HepG2 (cell line): Measurements from ENCODE around the gene STS. TPM values are rescaled to one million over a fixed set of nuclear protein-coding genes. Genes with fewer than 3 reads are reported as not detected.

Experiments used
- ATAC-seq: fragments of 200-7000 bp; cut with Tn5 transposase; 3 replicates; pipeline ENCODE4 v1.9.1; 2020; ENCODE audit warnings: mild to moderate bottlenecking, moderate library complexity
- BruUV-seq: library from RNA; stranded (reverse); fragments of 400-500 nt; replicated peaks from 2 replicates; lab custom pipeline; 2021; lab: Mats Ljungman, UMichigan
- CTCF ChIA-PET: fragments of 300-600 bp; formaldehyde crosslinking; extraction: SDS; loops from one replicate; lab custom pipeline; 2021; ENCODE audit warnings: low total read pairs, inconsistent platforms, low intra/inter-chr PET ratio; lab: Yijun Ruan, JAX
- POLR2A ChIA-PET: fragments of 350-600 bp; sonication (Branson Sonifier 250); formaldehyde crosslinking; loops from one replicate; lab custom pipeline; 2020; ENCODE audit warnings: antibody characterized with exemption, inconsistent platforms; lab: Yijun Ruan, JAX
- DNase-seq: peaks from one replicate; pipeline ENCODE4 v3.0.0-alpha.2; 2015; ENCODE audit warnings: low spot score
- FAIRE-seq: peaks from 3 replicates; lab custom pipeline; 2011; peaks lifted over from hg19 to GRCh38; lab: Jason Lieb, UNC
- H2AFZ ChIP-seq: one replicate; pipeline ENCODE4 v1.6.1; 2011; ENCODE audit warnings: low read length, inconsistent platforms
- H3K27ac ChIP-seq: fragments of 300-600 bp; 3 replicates; pipeline ENCODE4 v1.8.0; 2011; ENCODE audit warnings: mixed run types, mild to moderate bottlenecking, mixed read lengths, low read length, inconsistent platforms; ENCODE audit not compliant: insufficient read depth; ENCODE audit errors: extremely low read length
- H3K27me3 ChIP-seq, 2 experiments: fragments of 200-600 bp in 1 of 2; 2 replicates in 1 of 2; 3 replicates in 1 of 2; pipeline versions ENCODE4 v1.6.0 to v1.8.0; 2011; ENCODE audit warnings: low read length in 2 of 2, mild to moderate bottlenecking in 2 of 2, moderate library complexity in 2 of 2, inconsistent platforms in 1 of 2; ENCODE audit not compliant: insufficient read depth in 2 of 2, control insufficient read depth in 1 of 2
- H3K36me3 ChIP-seq, 2 experiments: fragments of 200-600 bp in 1 of 2; replicated peaks in 1 of 2; 2 replicates in 1 of 2; 3 replicates in 1 of 2; pipeline versions ENCODE4 v1.5.1 to v1.8.0; 2011; ENCODE audit warnings: low read length in 2 of 2, inconsistent platforms in 1 of 2; ENCODE audit not compliant: insufficient read depth in 2 of 2, control insufficient read depth in 1 of 2
- H3K4me1 ChIP-seq: 2 replicates; pipeline ENCODE4 v1.5.1; 2012; ENCODE audit warnings: low read length, inconsistent platforms; ENCODE audit not compliant: insufficient read depth
- H3K4me2 ChIP-seq: 2 replicates; pipeline ENCODE4 v1.6.0; 2011; ENCODE audit warnings: low read depth, low read length, inconsistent platforms
- H3K4me3 ChIP-seq, 3 experiments: fragments of 200-600 bp in 1 of 3; sonication (generic), shearing (Covaris generic) in 1 of 3; replicated peaks in 1 of 3; 2 replicates each; pipeline ENCODE4 v1.5.1; 2011 to 2016; ENCODE audit warnings: low read length in 3 of 3, inconsistent platforms in 2 of 3, low read depth in 2 of 3, mild to moderate bottlenecking in 2 of 3, control low read depth in 1 of 3, mixed read lengths in 1 of 3; ENCODE audit not compliant: insufficient read depth in 1 of 3
- H3K79me2 ChIP-seq: one replicate; pipeline ENCODE4 v1.6.1; 2011; ENCODE audit warnings: low read length, inconsistent platforms; ENCODE audit not compliant: insufficient read depth
- H3K9ac ChIP-seq: 2 replicates; pipeline ENCODE4 v1.6.0; 2011; ENCODE audit warnings: mild to moderate bottlenecking, low read depth, low read length, inconsistent platforms; ENCODE audit not compliant: insufficient read depth
- H3K9me3 ChIP-seq: 2 replicates; pipeline ENCODE4 v1.5.1; 2012; ENCODE audit warnings: mild to moderate bottlenecking, low read length
- H4K20me1 ChIP-seq: 2 replicates; pipeline ENCODE4 v1.6.0; 2011; ENCODE audit warnings: inconsistent platforms, mild to moderate bottlenecking, low read length, moderate library complexity; ENCODE audit not compliant: insufficient read depth
- CTCF ChIP-seq: sonication (generic); formaldehyde crosslinking; IDR thresholded peaks from 2 replicates; pipeline ENCODE4 v1.5.0; 2020; ENCODE audit warnings: mild to moderate bottlenecking, missing genetic modification reagents, moderate library complexity
- FIP1L1 ChIP-seq: fragments of 200-400 bp; formaldehyde crosslinking; IDR thresholded peaks from 2 replicates; pipeline ENCODE4 v1.6.1; 2018; ENCODE audit warnings: low read depth, mild to moderate bottlenecking, low read length, moderate library complexity, borderline replicate concordance; ENCODE audit not compliant: insufficient read depth
- HNF4A ChIP-seq: sonication (generic); formaldehyde crosslinking; IDR thresholded peaks from 2 replicates; pipeline ENCODE4 v1.4.0; 2020; ENCODE audit warnings: missing genetic modification reagents
- MAFK ChIP-seq, 2 experiments: IDR thresholded peaks in 1 of 2; conservative IDR thresholded peaks in 1 of 2; 2 replicates each; pipeline ENCODE4 v1.6.1; 2011; ENCODE audit warnings: improper control_type of control experiment in 2 of 2, low read length in 2 of 2
- NCOA2 ChIP-seq: sonication (generic); formaldehyde crosslinking; IDR thresholded peaks from 2 replicates; pipeline ENCODE4 v1.8.0; 2022; ENCODE audit warnings: inconsistent platforms
- SMC3 ChIP-seq: IDR thresholded peaks from 2 replicates; pipeline ENCODE4 v1.6.1; 2011; ENCODE audit warnings: low read length, improper control_type of control experiment
- SP1 ChIP-seq, 2 experiments: fragments of 450-650 bp in 1 of 2; sonication (generic) in 1 of 2; formaldehyde crosslinking in 1 of 2; IDR thresholded peaks; 2 replicates each; pipeline versions ENCODE4 v1.4.0 to v1.6.1; 2016 to 2020; ENCODE audit warnings: missing genetic modification reagents in 1 of 2
- STAG1 ChIP-seq: sonication (generic); formaldehyde crosslinking; IDR thresholded peaks from 2 replicates; pipeline ENCODE4 v1.4.0; 2020; ENCODE audit warnings: missing genetic modification reagents
- TEAD3 ChIP-seq: optimal IDR thresholded peaks from 2 replicates; pipeline ENCODE3; 2016; ENCODE audit warnings: borderline replicate concordance
- ZMYM4 ChIP-seq: sonication (generic); formaldehyde crosslinking; IDR thresholded peaks from 2 replicates; pipeline ENCODE4 v1.8.1; 2023; ENCODE audit warnings: mild to moderate bottlenecking, missing genetic modification reagents
- ZNF572 ChIP-seq: sonication (generic); formaldehyde crosslinking; IDR thresholded peaks from 2 replicates; pipeline ENCODE4 v1.5.1; 2020; ENCODE audit warnings: mild to moderate bottlenecking, missing genetic modification reagents
- WGBS: methylation state at CpG from one replicate; pipeline ENCODE4 v1.1.6; 2017; ENCODE audit warnings: low lambda C conversion rate; 5-methylcytosine and 5-hydroxymethylcytosine counted together
- in situ Hi-C: cut with HindIII; loops from 2 replicates; pipeline ENCODE4 v1.10.0; 2017; ENCODE audit warnings: low pct_unique_long_range_greater_than_20kb; ENCODE audit not compliant: extremely low pct_ligation_motif_present
- intact Hi-C: fragments of 100-400 bp; cut with micrococcal nuclease; formaldehyde crosslinking; loops from one replicate; pipeline ENCODE4 v1.10.0; 2022; ENCODE audit not compliant: unreplicated experiment
- polyA plus RNA-seq, 8 experiments: library from polyadenylated mRNA; depleted of rRNA in 3 of 8; stranded (reverse) in 7 of 8; unstranded in 1 of 8; fragments of >200 nt; fragmentation: Illumina TruSeq in 4 of 8; extraction: Trizol in 4 of 8; gene quantifications; 2 replicates each; pipeline versions ENCODE4 v1.2.1 to v1.2.3, GENCODE V29; 2011 to 2016; ENCODE audit warnings: low read depth in 4 of 8, missing spikeins in 1 of 8, mixed read lengths in 1 of 8; ENCODE audit not compliant: insufficient read depth in 1 of 8
- total RNA-seq, 5 experiments: library from RNA; depleted of rRNA; stranded (reverse); fragments of >200 nt; fragmentation: Illumina TruSeq; extraction: Trizol; gene quantifications; 2 replicates each; pipeline ENCODE4 v1.2.3, GENCODE V29; 2016; ENCODE audit warnings: low read depth in 1 of 5

STS gene
- total and polyA plus RNA-seq, 2 of the 13 experiments (the other 11 are each of a cell fraction or from before 2014, with no cell fraction given) = 0.87 to 1.5 TPM

- Histone ChIP-seq H3K27ac (peak overlapping the region; percentile 20), H3K27me3 (no peaks in the 10 kb centered on the region), H3K9ac (no peak overlapping the region), H3K4me1 (peaks cover 25% of the 10 kb centered on the region), H2AFZ (no peak overlapping the region), H3K79me2 (peaks cover 1% of the 10 kb centered on the region), H3K4me3 (no peak overlapping the region), H3K4me2 (peak overlapping the region; percentile 45), H3K9me3 (no peaks in the 10 kb centered on the region), H3K36me3 (no peaks in the 10 kb centered on the region), H4K20me1 (no peaks in the 10 kb centered on the region)
- in situ Hi-C loops = no loop called here
- TF ChIP-seq ZMYM4 (CRISPR knock-in tag) (peak; percentile 42; the same call in 1 of the 2 replicates), HNF4A (peak; percentile 26; the same call in 1 of the 2 replicates), MAFK (conservative IDR thresholded peaks at IDR 0.05 in 1 of 2, IDR thresholded peaks at IDR 0.05 in 1 of 2; ENCODE audit: low read length in 2 of 2) (peak in 1 of 2 experiments; percentile 43; a peak in 1 of 4 replicates), SP1 (IDR thresholded peaks at IDR 0.05) (no peak), SP1 (CRISPR knock-in tag; IDR thresholded peaks at IDR 0.05) (no peak), CTCF (CRISPR knock-in tag) (peak; percentile 61), FIP1L1 (no peak), STAG1 (peak; percentile 46), NCOA2 (CRISPR knock-in tag) (0 out of 2 replicates have a peak, but pooled peaks have one; percentile 8), TEAD3 (CRISPR knock-in tag) (peak; percentile 75), SMC3 (peak; percentile 41; the same call in 1 of the 2 replicates), ZNF572 (CRISPR knock-in tag) (no peak)
- CTCF ChIA-PET = no interaction called here
- POLR2A ChIA-PET = interaction anchor here (1.0 kb wide), 1 partner anchor 14 kb away, joined by 3 read pairs; no protein-coding TSS in a partner anchor
- 50% methylated on average over 2 of the region's 3 CpGs for WGBS
- intact Hi-C loops = loop anchor here (2.0 to 10.0 kb wide), 2 partner anchors 38 to 452 kb away; no protein-coding TSS in a partner anchor
- DNase-seq = peak; percentile 80
- ATAC-seq = peak; percentile 94
- no TSS peak for BruUV-seq
- FAIRE-seq = peak; percentile 96
These were observed 15.0 kb upstream of the STS start for GRCh38 chrX:7132335-7133049.
